GM19240 (cell line): ENCODE measurements around the gene GFPT2.

Source experiments
- DNase-seq: peaks from one replicate; pipeline ENCODE4 v3.0.0; 2011; ENCODE audit warnings: low spot score; ENCODE audit not compliant: insufficient read length

The GFPT2 gene

GRCh38 chr5:180353048-180353979 lies at the start of gene GFPT2:
Gene GFPT2 (minus strand): TSS chr5:180353336. CDS start chr5:180353217, 119 bp downstream.
- DNase-seq: peak; percentile 73

GRCh38 chr5:180402716-180403115 lies 49.6 kb upstream of the GFPT2 start:
- DNase-seq: no peak

GRCh38 chr5:180401229-180401907 lies 48.2 kb upstream of the GFPT2 start:
- no peak for DNase-seq

- DNase-seq: no peak
Measured at GRCh38 chr5:180400416-180400815, 47.3 kb upstream of the GFPT2 start.

GRCh38 chr5:180399401-180400215 lies 46.5 kb upstream of the GFPT2 start:
- DNase-seq: no peak

GRCh38 chr5:180396926-180397325 lies 43.8 kb upstream of the GFPT2 start:
- DNase-seq: no peak

- no peak for DNase-seq
Measured at GRCh38 chr5:180395540-180396274, 42.6 kb upstream of the GFPT2 start.

- DNase-seq: no peak
Measured at GRCh38 chr5:180394031-180394636, 41.0 kb upstream of the GFPT2 start.

- no peak for DNase-seq
Measured at GRCh38 chr5:180391276-180391675, 38.1 kb upstream of the GFPT2 start.

- no peak for DNase-seq
Measured at GRCh38 chr5:180390441-180391190, 37.5 kb upstream of the GFPT2 start.

GRCh38 chr5:180389252-180390101 lies 36.3 kb upstream of the GFPT2 start:
- no peak for DNase-seq

- DNase-seq: no peak
Measured at GRCh38 chr5:180387798-180388197, 34.7 kb upstream of the GFPT2 start.

- DNase-seq: no peak
Measured at GRCh38 chr5:180382926-180383325, 29.8 kb upstream of the GFPT2 start.

GRCh38 chr5:180381851-180382480 lies 28.8 kb upstream of the GFPT2 start:
- DNase-seq: no peak

GRCh38 chr5:180381428-180381827 lies 28.3 kb upstream of the GFPT2 start:
- DNase-seq: no peak

- no peak for DNase-seq
Measured at GRCh38 chr5:180380856-180381255, 27.7 kb upstream of the GFPT2 start.

- DNase-seq: no peak
Measured at GRCh38 chr5:180380441-180380840, 27.3 kb upstream of the GFPT2 start.

- no peak for DNase-seq
Measured at GRCh38 chr5:180379355-180380070, 26.4 kb upstream of the GFPT2 start.
